GM20000 (cell line): Measurements from ENCODE around the gene ABLIM3.

ENCODE experiments used
- DNase-seq: peaks from one replicate; pipeline ENCODE4 v3.0.0; 2012; ENCODE audit warnings: low spot score
- CTCF ChIP-seq: IDR thresholded peaks from 2 replicates; pipeline ENCODE4 v1.5.1; 2012; ENCODE audit warnings: mild to moderate bottlenecking, control low read depth; ENCODE audit errors: extremely low read depth, missing control alignments

Gene ABLIM3

GRCh38 chr5:149195337-149195887 is 54.1 kb downstream of the ABLIM3 start:
- TF ChIP-seq CTCF: no peak
- DNase-seq: no peak

DNA sequence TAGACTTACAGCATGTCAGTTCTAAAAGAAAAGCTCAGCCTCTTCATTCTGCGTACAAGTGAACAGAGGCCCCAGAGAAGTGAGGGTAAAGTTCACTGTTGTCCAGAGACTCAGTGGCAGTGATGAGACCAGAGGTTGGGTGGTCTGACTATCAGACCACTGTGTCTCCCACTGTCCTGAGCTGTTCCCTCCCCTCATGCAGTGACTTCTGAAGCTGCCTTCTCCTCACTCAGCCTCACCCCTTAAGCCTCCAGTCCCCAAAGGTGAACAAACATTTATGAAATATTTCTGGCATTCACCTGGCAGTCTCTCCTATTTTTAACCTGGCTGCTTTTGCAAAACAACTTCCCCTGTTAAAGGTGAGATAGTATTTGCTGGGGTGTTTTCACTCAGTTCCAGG is 54.7 kb downstream of the ABLIM3 start:
- no peak for DNase-seq
- no peak for TF ChIP-seq CTCF

- no peak for DNase-seq
Observed at GRCh38 chr5:149198148-149198547, 56.9 kb downstream of the ABLIM3 start.

DNA sequence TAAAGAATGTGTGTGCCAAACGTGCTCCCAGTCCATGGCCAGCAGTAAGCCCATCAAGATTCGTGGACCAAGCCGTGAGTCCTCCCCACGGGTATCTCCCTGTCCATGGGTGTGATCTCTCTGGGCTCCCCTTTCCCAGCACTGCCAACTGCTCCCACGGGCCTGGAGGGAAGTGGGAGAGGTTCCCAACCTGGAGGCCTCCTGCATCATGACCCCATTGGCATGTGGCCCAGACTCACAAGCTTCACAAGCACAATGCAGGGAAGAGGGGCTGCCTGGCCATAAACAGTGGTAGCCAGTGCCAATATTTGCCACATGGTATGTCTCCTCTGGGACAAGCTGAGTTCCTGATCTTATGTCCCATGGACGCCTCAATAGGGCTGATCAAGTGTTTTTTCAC is 59.1 kb downstream of the ABLIM3 start:
- TF ChIP-seq CTCF: no peak
- no peak for DNase-seq

More at GRCh38 chr5:149198148-149198547, 56.9 kb downstream of the ABLIM3 start:
- no peak for TF ChIP-seq CTCF

- DNase-seq: no peak
- no peak for TF ChIP-seq CTCF
Observed at GRCh38 chr5:149201121-149201637, 59.9 kb downstream of the ABLIM3 start.

GRCh38 chr5:149202910-149203451 is 61.7 kb downstream of the ABLIM3 start:
- TF ChIP-seq CTCF: no peak

DNA sequence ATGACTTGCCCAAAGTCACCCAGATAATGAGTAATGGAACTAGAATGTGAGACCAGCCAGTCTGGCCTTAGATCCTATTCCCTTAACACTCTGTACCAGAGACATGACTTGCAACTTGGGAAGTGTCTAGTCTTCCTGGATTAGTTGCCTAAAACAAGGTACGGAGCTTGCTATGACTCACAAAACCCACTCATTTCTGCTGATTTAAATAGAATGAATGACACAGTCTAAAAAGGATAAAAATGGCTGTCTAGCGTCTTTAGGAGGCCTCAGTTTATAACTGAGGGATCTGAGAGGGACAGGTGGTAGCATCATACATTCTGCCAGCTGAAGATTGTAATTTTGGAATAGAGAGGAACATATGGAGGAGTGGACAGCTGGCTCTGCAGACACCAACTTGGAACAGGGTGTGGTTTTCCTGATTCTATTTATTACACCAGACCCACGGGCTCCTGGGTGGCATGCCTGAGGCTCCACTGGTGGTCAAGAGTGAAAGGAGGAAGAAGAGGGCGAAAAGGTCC is 62.7 kb downstream of the ABLIM3 start:
- no peak for DNase-seq
- TF ChIP-seq CTCF: no peak

More at GRCh38 chr5:149202910-149203451, 61.7 kb downstream of the ABLIM3 start:
- DNase-seq: no peak
